Endometrial microvascular endothelial cells (primary cell): ENCODE results near the gene NCKAP5. TPM values are rescaled to one million over a fixed set of nuclear protein-coding genes. Genes with fewer than 3 reads are reported as not detected.

Experiments used
- in situ Hi-C: cut with HindIII; loops from 2 replicates; pipeline ENCODE4 v1.10.0; 2017; ENCODE audit warnings: low sequenced_read_pairs, low pct_unique_long_range_greater_than_20kb; ENCODE audit errors: inconsistent ontology term
- total RNA-seq: library from RNA; depleted of rRNA; stranded (reverse); fragments of >200 nt; gene quantifications from one replicate; pipeline ENCODE4 v1.2.3, GENCODE V29; 2015; ENCODE audit errors: inconsistent ontology term

Gene NCKAP5
- total RNA-seq: 0.84 TPM

DNA sequence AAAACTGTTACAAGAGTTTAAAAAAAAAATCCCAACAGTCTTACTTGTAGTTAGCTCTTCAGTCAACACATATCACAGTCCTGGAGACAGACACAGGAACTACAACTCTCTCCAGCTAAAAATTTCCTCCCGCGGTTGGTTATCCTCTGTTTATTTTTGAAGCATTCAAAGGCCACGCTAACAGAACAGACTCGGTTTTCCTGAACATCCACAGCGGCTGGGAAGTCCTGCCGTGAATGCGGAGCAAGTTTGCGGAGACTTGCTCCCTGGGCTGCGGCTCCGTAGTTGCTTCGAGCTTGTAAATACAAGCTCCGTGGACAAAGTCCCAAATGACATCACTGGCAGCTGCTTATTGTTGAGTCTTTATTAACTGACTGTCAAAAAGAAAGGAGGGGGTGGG is at the start of gene NCKAP5:
NCKAP5 (minus strand) TSS at position 292 of the 400 bp plus-strand sequence. CDS start 50,937 bp downstream, outside the sequence.
- in situ Hi-C loops: no loop called here

DNA sequence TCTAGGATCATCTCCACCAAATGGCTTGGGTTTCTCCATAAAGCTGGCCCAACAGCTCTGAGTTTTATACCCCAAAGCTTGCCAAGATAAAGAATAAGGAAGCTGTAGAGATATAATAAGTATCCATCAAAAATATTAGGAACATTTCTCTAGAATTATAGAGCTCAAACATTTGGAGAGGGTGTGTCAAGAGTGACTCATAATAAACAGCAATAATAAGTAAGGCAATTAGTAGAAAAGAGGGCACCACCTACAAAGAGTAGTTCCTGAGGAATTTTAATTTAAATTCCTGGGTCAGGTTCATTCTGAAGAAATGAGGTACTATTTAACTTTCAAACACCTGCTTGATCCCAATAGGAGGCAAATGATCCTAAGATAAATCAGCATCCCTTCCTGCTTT is 41.4 kb upstream of the NCKAP5 start:
- in situ Hi-C loops: no loop called here

DNA sequence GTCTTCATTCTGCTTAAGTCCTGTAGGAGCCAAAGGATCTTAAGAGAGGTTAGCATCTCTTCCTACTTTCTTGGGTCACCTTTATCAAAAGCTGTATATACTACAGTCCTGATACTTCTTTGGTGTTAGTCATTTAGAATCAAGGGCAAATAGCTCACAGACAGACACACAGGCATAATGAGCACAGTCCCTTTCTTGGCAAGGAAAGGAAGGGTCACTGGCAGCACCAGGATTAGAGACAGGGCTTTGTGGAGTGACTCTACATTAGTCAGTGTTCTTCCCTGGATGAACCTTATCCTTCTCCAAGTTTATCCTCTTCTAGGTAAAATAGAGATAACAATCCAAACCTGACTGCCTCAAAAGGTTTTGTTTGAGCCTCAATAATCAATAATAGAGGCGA is 40.0 kb upstream of the NCKAP5 start:
- in situ Hi-C loops: no loop called here

DNA sequence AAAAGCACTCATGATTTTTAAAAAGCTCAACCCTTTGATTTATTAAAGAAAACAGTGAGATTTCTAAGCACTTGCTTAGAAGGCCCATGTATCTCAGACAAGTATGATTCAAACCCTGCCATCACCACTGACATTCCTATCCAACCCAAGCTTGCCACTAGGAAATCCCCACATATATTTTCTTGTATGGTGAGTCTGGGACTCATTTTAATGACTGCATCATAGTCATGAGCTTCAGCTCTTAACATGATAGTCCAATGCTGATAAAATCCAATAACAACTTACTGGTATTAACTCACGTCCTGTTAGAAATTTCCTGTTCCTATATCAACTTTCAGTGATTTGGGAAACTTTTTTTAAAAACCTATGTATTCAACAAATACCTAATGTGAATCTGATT is 39.4 kb upstream of the NCKAP5 start:
- in situ Hi-C loops: no loop called here

DNA sequence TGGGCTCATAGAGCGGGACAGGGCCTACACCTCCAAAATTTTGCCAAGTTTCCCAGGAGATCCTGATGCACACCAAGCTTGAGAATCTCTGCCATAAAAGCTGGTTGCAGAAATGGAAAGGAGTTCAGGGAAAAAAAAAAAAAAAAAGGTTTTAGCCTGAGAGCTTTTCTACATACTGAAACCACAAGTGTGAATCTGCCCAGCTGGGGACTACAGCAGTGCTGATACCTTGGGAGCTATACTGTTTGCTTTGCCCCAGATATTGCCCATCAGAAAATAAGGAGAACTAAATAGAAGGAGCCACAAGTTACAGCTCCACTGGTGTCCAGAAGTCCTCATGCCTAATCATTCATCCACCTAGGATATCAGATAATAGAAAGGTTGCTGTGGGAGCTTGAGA is 38.4 kb upstream of the NCKAP5 start:
- in situ Hi-C loops: no loop called here

DNA sequence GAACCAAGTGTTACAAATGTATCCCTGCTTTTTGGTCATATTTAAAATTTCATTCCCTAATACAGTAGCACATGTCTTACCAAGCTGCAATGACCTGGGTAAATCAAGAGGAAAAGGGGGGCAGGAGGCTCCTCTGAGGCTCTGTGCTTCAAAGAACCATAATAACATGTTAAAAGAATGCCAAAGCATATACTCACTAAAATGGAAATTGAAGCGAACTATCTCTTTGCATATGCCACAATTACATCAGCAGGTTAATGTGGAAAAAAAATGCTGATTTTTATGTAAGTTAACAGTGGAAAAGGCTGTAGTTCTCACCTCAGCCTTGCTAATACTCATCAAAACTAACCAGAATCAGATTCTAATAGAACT is 37.5 kb upstream of the NCKAP5 start:
- in situ Hi-C loops: no loop called here

DNA sequence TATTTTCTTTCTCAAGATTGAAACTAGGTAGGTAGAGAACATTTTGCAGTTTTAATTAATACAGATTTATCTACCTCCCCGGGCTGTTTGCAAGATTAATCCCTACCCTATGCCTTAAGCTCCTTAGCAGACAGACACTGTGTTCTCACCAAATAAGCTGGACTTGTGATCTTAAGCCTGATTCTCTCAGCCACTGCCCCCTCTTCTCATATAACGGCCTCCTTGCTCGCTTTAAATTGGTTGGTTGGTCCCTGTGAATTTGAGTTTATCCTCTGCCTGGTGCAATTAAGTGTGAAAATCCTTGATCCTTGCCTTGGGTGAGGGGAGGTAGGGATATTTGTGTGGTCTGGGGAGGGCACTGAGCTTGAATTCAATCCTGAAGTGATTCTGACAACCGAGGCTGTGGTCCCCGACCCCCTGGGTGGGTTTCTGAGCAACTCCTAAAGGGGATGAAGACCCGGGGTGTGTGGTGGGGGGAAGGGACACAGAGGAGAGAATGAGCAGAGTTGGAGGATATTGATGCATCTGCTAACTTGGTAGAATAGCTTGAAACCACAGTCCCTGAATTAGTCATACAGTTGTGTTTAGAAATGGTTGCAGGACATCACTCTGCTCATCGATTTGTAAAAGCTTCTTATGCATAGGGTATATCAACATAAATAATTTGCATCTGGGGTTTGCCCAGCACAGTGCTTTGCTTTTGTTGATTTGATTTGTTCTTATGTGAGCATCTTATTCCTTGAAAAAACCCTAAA is 36.9 kb upstream of the NCKAP5 start:
- in situ Hi-C loops: no loop called here

DNA sequence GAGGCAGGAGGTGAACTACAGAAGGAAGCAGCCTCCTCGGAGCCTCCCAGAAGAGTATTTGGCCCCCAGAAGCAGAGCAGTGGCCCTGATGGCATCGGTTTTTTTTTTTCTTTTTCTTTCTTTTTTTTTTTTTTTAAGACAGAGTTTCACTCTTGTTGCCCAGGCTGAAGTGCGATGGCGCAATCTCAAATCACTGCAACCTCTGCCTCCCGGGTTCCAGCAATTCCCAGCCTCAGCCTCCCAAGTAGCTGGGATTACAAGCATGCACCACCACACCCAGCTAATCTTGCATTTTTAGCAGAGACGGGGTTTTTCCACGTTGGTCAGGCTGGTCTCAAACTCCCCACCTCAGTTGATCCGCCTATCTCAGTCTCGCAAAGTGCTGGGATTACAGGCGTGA is 34.8 kb upstream of the NCKAP5 start:
- in situ Hi-C loops: no loop called here

DNA sequence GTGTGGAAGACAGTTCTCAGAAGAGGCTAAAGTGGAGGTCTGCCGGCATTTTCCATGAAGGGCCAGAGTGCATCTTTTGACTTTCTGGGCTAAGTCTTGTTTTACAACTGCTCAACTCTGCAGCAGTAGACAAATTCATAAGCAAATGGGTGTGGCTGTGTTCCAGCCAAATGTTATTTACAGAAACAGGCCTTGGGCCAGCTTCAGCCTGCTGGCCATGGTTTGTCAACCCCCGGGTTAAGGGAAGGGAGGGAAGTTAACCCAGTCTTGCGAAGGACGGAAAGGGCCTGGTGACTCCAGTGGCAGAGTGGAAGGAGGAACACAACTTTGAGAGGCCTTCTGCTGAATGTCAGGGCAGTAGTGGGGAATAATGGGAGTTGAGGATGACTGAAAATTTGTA is 34.3 kb upstream of the NCKAP5 start:
- in situ Hi-C loops: no loop called here

DNA sequence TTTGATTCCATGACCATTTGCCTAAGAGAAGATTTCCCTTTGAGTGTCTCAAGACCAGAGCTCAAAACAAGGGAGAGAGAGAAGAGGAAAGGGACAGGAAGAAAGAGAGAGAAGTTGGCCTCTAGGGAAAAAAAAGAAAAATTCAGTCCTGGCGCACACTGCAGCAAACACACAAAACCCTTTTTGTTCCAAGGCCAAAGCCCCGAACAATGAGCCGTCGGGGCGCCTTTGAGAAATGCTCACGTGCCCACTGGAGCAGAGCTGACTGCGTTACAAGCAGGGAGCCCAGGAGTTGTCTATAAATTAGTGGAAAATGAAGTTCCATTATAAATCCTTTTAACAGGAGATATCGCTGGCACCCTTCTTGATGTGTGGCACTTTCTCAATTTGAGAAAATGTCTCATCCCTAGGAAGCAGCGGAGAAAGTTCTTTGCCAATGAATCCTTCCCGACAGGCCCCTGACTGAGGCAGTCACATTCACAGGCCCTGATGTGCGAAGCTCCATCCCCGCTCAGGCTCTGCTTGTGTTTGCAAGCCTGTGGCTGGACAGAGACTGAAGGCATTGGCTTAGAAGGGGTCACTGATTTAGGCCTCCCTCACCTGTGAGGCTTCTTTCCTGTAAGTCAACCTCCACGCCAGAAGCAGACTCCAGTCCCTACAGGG is 32.1 kb upstream of the NCKAP5 start:
- in situ Hi-C loops: no loop called here

DNA sequence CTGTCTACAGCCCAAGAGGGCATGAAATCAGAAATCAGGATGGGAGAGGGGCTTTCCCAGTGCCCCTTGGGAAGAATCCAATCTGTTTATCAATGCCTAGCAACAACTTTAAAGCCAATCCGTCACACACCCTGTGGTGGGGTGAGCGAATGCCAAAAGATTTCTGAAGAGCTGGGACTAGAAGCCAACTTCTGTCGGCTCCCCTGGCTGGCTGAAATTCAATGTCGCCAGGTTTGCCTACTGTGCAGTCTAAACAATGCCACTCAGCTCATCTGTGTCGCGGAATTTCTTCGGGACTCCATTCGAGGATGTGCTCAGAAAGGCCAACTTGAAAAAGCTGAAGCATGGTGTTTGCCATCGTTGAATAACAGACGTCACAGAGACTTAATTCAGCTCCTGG is 31.5 kb upstream of the NCKAP5 start:
- in situ Hi-C loops: no loop called here

DNA sequence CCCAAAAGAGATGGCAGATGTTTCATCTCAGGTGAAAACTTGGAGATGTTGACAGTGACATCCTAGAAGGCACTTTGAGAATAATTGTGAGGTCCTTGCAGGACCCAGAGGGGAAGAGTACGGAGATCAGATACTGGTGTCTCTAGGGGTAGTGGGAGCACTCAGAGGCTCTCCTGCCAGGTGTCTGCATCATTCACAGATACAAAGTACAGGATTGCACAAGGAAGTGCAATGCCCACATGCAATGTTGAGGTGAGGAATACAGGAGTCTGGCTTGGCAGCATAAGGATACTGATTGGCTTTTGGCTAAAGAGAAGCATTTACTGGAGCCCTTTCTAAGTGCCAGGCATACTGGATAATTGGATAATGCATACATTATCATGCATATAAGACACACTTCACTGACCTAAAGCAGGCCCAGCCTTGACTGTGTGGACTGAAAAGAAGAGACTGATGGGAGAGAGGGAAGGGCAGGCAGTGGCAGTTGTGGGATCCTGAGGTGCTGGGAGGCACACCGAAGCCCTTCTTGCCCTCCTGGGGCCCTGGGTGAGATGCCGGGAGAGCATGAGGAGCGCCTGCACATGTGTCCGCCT is 31.0 kb upstream of the NCKAP5 start:
- in situ Hi-C loops: no loop called here

DNA sequence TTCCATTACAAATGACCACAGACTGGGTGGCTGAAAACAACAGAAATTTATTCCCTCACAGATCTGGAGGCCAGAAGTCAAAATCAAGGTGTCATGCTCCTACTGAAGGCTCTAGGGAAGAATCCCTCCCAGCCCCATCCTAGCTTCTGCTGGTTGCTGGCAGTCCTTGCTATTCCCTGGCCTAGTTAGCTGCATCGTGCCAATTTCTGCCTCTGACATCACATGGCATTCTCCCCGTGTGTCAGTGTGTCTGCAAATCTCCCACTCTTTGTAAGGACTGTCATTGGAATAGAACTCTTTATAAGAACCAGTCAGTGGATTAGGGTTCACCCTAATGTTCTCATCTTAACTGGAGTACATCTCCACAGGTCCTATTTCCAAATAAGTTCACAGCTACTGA is 30.5 kb upstream of the NCKAP5 start:
- in situ Hi-C loops: no loop called here

DNA sequence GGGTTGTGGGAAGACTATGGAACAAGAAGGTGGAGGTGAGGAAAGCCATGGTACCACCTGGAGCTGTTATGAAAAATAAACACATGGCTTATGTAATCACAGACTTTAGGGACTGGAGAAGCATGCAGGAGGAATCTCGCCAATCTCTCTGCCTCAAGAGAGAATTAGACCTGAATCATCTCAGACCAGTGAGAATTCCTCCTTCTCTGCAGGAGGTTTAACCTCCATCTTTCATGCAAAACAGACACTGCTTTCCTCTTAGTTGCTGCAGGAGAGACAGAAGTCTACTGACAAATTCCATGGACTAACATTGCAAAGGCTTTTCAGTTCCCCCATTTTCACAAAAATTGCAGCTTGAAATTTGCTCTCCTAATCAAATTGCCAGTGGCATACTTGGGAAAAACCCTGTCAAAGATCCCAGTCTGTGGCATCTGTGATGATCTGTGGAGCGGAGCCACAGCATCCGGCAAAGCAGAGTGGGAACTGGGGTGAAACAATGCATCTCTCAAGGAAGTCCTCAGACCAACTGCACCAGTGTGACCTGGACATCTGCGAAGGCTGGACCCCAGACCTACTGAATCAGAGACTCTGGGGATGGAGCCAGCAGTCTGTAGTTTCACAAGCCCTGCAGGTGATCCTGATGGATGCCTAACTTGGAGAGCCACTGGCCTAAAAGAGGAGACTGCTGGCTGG is 28.6 kb upstream of the NCKAP5 start:
- in situ Hi-C loops: no loop called here

DNA sequence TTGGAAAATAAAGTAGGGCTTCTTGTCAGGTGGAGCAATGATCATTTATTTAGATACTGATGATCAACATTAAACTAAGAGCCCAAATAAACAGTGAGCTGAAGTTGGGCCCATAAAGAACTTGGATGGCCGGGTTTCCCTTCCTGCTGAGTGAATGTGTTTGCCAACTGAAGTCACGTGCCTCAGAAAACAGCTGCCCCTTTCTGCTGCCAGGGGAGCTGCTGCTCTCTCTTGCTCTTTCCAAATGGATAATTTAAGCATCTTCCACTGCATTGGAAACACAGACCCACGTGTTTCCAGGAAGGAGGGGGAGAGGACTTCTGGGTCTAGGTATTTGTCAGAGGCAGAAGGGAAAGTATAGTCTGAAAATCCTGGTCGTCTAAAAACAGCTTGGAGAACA is 22.9 kb upstream of the NCKAP5 start:
- in situ Hi-C loops: no loop called here

DNA sequence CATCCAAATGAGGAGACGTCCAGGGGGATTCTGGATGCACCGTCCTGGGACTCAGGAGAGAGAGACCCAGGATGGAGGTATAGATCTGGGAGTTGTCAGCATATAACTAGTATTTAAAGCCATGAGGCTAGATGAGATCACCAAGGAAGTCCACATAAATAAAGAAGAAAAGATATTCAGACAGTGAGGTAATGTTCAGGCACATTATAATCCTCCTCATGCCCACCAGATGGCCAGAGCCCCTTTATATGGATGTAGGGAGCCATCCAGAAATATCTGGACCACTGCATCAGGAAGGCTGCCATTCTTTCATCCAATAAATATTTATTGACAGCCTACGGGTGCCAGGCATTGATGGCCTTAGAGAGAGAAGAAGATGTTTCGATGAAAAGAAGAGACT is 21.2 kb upstream of the NCKAP5 start:
- in situ Hi-C loops: no loop called here

DNA sequence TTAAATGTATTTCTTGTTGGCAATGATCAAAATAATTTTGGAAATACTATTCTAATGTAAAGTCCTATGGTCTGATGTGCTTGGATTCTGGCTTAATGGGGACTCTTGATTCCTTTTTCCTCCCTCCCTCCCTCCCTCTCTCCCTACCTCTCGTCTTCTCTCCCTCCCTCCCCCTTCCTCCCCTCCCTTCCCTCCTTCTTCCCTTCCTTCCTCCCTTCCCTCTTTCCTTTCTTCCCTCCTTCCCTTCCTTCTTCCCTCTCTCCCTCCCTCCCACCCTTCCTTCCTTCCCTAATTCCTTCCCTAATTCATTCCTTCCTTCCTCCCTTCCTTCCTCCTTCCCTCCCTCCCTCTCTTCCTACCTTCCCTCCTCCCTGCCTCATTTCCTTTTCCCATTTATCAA is 19.9 kb upstream of the NCKAP5 start:
- in situ Hi-C loops: no loop called here

DNA sequence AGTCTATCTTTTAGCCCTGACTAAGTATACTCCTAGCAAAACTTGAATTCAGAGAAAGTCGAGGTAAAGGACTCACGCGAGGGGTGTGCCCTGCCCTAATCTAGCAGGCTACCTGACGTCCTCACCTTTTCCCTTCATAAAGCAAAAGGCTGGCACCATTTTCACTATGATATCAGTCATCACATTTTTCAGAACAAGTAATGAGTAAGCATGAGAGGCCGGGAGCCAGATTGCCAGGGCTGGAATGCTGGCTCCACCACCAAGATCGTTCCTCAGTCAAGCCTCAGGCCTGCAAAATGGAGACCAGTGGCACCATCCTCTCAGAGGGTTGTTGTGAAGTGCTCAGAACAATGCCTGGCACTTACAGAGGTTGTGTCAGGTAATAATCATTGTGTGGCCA is 18.7 kb upstream of the NCKAP5 start:
- in situ Hi-C loops: no loop called here

DNA sequence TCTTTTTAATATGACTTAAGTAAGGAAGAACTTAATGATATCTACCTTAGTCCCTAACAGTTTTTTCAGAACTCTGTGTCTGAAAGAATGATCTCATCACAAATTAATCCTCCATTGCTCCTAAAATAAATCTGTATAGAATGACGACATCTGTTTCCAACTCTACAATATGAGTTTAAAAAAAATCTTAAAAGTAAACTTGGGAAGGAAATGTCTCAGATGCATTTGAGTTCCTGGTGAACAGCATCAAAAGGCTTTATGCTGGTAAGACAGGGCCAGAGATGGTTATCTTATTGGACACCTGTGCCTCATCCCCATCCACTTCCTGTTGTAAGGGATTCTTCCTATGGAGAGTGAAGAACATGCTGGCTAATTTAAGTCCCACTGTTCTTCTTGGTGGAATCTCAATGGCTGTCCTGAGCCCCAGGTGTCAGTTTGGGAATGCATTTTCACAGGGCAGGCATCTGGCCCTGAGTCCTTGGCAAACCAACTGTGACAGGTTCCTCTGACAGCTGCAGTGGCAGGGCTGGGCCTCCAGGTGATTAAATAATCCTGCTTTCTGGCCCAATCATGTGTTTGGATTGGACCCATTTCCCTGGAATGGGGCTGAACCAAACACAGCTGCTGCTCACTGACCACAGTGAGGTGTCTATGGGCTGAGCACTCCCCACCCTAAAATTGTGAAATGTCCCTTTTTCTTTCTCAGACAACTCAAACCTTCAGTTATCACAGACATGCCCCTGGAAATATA is 12.9 kb upstream of the NCKAP5 start:
- in situ Hi-C loops: no loop called here
